HG02970 (cell line): ENCODE data around the gene LBX1.

Experiments
- ATAC-seq: cut with Tn5 transposase; IDR thresholded peaks from one replicate; pipeline ENCODE4 v1.9.1; 2021; ENCODE audit warnings: mild to moderate bottlenecking, moderate library complexity, moderate number of reproducible peaks; ENCODE audit not compliant: unreplicated experiment, low FRiP score

The LBX1 gene

DNA sequence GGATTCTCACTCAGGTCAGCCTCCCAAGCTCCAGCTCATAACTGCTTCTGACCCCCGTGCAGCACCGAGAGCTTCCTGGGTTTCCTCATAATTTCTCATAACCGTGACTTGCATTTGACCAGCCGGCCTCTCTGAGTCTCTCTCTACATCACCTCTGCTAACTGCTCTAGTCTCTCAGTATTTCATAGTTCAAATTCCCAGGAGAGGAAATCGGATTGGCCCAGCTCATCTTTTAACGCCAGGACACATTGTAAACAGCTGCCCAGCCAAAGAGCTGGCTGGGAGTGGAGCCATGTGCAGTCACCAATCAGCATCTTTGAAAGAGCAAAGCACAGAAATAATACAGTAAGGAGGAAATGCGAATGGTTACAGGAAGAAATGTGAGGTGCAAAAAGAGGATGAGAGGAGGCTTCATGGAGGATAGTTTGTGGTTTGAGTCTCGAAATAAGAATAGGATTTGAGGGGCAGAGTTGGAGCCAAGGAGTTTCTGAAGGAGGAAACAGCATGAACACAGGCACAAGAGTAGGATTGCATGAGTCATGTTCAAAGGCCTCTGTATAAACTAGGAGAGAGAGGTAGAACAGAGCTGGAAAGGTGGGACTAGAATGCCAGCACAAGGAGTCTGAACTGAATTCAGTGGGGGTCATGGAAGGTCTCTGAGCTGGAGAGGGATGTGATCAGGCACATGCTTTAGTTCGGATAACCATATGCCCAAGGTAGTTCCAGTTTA lies 15.2 kb upstream of the LBX1 start:
- no peak for ATAC-seq

DNA sequence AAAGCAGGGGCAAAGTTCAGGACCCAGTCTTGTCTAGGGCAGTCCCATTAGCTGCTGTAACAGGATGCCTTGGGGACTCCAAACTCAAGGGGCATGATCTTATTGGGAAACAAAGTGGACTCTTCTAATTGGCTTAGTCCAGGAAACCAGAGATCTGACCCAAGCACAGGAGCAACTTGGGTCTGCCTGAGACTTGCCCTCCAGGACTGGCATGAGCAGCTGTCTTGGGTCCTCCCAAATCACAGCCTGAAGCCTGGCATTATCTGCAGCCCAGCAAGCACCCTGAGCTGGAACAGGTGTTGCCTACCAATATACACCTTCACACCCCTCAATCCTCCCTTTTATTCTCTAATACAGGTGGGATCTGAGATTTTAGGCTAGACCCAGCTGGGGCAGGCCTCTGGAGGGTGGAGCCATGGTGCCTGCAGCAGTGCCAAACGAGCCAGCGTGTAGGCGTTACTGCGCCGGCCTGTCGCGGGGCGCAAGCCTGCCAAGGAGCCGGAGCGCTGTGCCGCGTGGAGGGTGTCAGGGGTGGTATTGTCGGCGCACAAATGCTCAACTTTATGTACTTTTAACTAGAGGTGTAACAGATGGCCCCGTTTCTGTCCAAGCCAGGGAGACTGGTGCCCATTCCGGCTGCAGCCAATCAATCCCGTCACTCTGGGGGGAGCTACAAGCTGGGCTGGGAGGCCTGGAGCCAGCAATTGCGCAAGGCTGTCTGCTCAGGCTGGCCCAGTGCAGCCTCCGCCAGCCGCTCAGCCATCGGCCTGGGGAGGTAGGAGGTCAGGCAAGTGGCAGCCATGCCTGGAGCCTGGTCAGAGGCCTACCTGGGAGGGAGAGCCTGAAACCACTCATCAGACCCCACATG lies 12.8 kb upstream of the LBX1 start:
- no peak for ATAC-seq

DNA sequence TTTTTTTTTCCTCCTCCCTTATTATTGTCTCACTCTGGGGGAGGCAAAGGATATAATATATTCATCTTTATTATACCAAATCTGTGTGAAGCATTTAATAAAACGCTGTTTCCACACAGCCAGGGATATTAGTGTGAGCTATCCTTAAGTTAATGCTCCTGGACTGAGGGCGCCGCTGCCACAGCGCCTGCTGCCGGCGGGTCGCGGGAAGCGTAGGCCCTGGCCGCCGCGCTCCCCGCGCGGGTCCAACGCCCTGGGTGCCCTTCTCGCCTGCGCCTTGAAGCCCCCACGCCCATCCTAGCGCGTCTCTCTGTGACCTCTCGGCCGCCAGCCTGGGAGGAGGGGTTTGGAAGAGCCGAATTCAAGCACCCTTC lies 9.5 kb upstream of the LBX1 start:
- no peak for ATAC-seq

DNA sequence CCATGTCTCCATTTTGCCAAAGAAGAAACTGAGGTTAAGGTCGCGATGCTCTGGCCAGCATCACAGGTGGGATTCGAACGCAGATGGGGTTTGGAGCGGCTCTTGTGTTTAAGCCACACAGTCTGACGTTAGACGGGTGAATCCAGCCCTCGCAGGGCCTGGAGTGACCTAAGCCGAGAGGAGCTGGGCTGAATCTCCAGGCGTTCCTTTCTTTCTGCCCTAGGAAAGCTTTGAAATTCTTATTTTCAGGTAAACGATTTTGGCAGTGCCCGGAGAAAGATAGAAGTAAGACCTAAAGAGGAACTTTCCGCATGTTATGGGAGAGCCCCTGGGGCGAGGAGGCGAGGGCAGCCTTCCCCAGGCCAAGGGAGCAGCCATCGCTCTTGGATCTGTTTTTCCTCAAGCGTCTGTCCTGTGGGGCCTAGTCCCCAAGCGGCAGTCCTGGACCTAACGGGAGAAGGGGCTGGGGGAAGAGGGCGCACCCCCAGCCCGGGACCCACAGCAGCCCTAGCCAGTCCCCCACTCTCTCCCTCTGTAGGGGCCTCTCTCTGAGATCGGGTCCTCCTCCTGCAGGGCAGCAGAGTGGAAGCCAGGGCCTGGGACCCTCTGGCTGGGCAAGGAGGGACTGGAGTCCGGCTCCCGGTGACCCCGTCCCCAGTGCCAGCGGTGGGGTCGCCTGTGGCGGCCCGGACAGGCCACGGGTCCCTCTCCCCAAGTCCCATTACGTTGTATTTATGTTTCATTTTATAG lies 8.9 kb upstream of the LBX1 start:
- ATAC-seq, result no peak

DNA sequence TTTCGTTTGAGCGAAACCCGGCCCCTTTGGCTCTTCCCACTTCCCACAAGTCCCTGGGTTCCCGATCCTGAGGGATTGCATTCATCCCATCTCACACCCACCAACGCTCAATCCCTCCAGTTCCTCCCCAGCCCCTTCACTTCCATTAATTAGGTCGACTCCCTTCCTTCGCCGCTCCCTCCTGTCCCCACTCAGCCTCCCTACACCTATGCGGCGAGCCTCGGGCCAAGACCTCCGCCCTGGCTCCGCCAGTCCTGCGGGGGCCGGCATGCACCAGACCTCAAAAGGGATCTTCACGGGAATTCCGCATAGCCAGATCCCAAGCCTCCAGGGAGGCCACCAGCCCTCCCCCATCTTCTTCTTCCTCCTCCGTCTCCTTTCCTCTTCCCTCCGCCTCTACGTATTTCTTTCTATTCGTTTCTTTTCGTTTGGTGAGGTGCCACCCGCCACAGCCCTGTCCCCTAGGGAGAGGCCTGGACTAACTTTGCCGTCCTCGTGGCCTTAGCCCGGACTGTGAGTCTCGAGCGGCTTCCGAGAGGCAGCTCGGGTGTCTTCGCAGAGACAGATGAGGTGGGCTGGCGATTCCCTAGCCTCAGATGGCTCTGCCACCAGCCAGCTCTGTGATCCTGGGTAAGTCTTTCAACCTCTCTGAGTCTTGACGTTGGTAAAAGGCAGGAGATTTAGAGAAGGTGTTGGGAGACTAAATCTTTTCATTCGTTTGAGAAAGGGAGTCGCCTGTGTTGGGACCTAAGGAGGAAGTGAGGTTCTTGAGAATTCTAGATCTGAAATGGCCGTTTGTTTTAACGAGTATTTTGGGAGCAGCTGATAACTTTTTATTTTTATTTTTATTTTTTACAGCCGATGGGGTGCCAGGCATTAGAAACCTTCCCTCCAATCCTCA lies 8.1 kb upstream of the LBX1 start:
- no peak for ATAC-seq

DNA sequence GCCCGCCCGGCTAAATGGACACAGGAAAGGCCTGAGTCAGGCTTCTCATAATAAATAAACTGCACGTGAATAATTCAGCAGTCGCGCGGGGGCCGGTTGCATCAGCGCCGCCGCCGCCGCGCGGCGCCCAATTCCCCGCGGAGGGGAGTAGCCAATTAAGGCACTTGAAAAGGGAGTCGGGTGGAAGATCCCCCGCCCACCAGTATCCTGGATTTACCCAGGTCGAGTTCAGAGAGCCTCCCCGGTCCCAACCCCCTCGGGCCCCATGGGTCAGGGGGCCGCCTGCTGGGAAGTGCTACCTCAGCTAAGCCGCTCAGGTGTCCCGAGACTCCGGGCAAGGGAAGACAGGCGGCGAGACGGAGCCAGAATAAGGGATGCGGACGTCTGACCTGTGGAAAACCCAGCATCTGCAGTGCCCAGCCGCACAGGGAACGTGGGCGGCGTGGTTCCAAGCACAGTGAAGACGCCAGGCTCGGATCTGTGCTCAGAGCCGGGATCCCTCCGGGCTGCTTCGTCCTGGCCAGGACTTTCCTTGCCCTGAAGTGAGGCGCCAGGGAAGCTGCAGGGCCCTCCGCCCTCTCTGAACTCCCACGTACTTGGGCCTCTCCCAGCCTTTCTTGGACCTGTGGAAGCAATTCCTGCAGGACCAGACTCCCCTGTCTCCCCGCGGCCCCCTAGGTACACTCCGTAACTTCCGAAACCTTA lies 7.3 kb upstream of the LBX1 start:
- ATAC-seq, result no peak

DNA sequence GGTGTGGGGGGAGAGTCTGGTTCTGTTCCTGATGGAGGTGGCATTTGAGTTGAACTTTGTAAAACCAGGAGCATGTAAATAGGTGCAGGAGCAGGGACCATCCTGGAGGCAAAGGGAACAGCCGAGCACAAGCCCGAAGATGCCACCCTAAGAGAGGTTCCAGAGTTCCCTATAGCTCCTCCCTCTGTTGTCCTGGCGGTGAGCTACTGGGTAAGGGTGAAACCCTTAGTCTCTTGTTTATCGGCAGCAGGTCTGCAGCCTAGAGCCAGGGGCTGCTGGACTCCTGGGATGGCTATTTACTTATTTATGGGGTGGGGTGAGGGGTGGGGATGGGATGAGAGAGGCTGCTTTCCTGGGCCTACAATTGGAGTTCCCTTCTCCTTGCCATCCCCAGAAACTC lies 6.5 kb upstream of the LBX1 start:
- no peak for ATAC-seq

DNA sequence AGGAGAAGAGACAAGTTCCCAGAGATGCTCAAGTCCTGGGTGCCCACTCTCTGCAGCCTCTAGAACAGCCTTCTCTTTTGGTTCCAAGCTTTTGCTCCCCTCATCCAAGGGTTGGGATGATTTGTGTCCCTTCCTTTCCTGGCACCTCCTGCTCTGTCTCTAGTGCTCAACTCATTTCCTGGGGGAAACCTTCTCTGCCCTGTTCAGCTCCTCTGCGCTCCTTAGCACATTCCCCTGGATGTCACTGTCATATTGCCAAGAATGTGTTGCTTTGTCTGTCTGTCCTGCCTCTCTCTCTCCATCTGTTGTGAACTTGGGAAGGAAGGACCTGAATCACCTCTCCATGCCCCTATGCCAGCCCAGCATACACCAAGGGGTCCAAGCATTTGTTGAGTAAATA lies 5.1 kb upstream of the LBX1 start:
- no peak for ATAC-seq

DNA sequence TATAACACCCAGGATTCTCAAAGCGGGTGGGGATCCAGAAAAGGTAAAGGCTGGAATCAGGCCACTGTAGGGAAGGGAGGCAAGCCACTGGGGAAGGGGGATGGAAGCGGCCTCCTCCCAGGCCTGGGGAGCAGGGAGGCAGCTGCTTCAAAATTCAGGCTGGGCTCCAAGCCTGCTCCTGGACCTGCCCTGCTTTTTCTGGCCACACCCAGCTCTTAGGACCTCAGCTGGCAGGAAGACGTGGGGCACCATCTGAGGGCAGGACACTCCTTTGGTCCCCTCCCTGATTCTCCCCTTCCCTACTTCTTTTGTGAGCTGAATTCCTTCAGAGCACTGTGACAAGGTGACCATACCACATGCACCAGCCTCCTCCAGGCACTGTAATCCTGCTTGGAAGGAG lies 4.6 kb upstream of the LBX1 start:
- no peak for ATAC-seq

DNA sequence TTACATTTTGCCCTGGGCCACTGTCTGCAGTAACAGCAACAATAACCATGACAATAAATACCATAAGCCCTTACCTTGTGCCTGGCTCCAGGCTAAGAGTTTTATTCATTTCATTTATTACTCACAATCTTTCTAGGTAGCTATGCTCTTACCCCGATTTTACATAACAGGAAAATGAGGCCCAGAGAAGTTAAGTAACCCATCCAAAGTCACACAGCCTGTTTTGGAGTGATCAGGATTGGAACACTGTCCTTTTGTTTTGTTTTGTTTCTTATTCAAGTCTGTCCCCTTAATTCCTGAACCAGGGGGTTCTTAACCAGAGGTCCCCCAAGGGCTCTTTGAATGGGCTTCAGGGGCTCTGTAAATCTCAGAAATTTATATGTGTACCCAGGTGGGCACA lies 4.2 kb upstream of the LBX1 start:
- no peak for ATAC-seq

DNA sequence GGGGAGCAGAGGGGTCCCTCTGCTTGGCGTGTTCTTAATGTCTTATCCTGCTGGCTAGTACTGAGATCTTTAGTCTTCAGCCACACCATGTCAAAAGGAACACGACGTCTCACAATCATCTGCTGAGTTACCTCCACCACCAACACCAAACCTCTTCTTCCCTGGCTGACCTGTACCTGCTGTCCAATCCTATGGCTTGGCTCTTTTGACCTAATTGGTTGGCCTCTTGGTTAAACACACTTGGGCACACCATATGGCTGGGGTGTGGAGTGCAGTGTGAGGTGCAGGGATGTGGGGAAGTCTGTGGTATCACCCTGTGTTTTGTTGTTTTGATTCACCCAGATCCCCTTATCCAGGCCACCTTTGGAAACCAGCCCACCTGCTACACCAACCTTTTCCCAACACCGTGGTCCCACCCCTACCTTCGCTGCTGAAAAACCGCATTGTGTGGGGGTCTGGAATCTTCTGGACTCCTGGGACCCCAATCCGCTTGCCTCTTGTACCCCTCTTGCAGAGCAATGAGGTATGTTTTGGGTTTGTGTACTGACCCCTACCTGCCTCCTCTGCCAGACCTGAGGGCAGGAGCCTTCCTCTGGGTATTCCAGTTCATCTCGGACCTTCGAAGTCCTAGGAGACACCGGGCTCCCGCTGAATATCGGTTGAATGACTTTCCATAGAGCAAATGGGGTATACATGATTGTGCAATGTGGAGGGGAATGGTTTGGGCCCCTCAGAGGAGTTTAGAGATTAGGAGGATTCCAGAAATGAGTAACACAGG lies 2.8 kb upstream of the LBX1 start:
- no peak for ATAC-seq

DNA sequence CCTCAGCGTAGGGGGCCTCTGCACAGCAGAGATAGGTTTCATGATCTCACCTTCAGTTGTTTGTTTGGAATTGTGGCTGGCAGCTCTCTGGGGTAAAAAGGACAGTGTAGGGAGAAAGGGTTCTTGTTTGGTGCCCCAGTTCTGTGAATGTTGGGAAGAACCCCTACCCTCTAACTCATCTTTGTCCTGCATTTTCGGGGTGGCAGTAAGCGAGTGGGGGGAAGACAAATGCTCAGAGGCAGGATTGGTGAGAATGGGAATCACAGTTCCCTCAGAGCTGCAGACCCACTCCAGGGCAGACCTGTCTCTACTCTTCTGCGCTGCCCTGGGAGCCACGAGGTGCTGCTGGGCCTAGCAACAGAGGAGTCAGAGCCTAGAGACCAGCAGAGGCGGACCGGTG lies 1.8 kb upstream of the LBX1 start:
- ATAC-seq, result no peak

DNA sequence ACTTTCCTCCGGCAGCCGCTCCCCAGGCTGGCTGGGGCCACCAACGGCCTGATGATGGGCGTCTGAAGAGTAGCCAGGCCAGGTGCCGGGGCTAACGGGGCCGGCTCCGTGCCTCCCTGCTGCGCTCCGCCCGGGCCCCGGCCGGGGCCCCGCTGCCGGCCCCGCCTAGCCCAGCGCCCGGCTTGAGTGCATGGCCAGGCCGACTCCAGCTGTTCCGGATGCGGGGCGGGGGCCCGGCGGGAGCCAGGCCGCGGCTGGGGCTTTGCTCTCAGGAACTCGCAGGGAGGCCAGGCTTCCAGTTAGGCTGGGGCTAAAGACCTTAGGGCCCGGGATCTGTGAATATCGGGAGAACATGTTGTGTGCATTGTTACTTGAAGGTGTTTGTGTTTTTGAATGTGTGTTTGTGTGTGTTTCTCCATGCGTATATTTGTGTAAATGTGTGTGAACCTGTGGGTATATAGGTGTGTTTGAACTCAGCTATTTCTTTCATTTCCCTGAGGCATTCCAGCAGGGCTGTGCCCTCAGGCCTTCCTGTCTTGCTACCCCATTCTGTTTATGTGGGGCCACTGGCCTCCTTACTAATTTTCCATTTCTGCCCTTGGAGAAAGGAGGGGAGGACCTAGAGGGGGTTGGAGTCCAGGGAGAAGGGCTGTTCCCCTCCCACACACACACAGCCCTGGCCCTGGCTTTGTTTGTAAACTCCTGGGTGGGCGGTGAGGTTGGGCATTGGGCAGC lies 1.1 kb upstream of the LBX1 start:
- ATAC-seq, result no peak

DNA sequence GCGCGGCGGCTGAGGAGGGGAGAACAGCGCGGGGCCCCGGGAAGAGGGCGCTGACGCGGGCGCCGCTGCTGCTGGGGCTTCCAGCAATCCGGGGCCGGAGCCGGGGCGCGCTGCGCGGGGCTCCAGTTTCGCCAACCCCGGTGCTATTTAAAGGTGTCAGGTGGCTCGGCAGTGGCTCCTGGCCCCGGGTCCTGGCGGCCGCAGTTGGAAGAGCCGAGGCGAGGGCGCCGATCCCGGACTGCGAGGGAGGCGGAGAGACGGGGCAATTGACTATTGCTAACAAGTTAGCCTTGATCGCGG lies 347 bp downstream of the LBX1 start:
- ATAC-seq, result no peak

DNA sequence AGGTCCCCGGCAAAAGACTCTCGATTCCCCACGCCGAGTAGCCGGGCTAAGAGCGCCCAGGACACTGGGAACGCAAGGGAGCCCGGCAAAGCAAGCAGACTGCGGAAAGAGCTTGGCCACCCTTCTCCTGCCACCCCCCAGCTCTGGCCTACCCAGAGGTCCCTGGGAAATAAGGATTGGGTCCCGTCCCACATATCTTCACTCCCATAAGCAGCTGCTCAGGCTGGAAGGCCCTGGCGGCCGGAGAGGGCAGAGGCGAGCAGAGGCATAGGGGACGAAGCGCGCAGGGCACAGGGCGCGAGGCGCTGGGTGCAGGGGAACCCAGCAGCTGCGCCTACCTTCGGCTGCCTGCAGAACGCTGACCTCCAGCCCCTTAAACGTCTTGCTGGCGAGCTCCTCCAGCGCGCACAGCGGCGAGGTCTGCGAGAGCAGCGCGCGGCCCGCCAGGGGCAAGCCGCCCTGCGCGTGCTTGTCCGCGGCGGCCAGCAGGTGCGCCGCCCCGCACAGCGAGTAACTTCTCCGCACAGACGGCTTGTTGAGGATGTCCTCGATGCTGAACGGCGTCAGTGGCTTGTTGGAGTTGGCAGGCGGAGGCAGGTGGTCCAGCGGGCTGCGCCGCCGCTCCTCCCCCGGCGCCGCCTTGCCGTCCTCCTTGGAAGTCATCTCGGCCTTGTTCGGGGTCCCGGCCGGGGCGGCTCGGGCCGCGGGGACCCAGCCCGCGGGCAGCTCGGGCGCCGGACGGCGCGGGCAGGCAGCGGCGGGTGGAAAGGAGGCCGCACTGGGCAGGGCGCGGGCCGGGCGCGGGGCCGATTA lies 904 bp downstream of the LBX1 start:
- no peak for ATAC-seq

DNA sequence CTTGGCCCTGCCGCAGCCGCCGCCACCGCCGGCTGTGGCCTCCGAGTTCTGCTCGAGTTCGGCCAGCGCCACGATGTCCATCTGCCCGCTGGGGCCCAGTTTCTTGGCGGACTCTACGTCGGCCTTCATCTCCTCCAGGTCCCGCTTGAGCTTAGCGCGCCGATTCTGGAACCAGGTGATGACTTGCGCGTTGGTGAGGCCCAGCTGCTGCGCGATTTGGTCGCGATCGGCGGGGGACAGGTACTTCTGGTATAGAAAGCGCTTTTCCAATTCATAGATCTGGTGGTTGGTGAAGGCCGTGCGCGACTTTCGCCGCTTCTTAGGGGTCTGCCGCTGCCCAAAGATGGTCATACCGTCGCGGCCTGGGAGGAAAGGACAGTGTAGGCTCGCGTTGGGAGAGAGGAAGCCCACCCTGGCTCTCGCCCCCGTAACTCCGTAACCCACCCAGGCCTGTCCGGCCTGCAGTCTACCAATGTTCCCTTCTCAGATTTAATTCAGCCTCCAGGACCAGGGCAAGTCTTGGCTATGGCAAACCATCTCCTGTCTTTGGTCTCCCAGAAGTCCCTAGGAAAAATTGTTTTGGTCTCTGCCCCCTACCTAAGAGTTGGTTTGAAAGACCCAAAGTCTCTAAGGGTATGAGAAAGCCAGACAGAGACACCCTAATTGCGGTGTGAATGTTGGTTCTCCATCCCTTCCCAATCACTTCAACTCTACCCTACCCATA lies 1.7 kb downstream of the LBX1 start:
- ATAC-seq, result no peak
